Measurements from ENCODE around the gene CAPN11. TPM values are rescaled to one million over a fixed set of nuclear protein-coding genes. Genes with fewer than 3 reads are reported as not detected.

CAPN11 gene
- total and polyA plus RNA-seq, 2 of the 4 experiments (the other 2 are of a cell fraction) = not detected

- ChIA-PET CTCF (no interaction called here), POLR2A (ENCODE audit: unreplicated experiment) (no interaction called here)
- no peak overlapping the region for H2BK15ac ChIP-seq (ENCODE audit: low read depth, low read length)
- H4K91ac ChIP-seq (ENCODE audit: insufficient read depth, low read depth, low read length) = no peak overlapping the region
- H3K9me1 ChIP-seq (ENCODE audit: insufficient read depth, low read length) = 0 out of 2 replicates have a peak, but pooled peaks cover 9% of the 10 kb centered on the region
- no peaks in the 10 kb centered on the region for H3K4me1 ChIP-seq (ENCODE audit: control insufficient read depth, insufficient read depth, low read length)
- H3K36me3 ChIP-seq (ENCODE audit: control insufficient read depth, insufficient read depth, low read length) = no peaks in the 10 kb centered on the region
- peak overlapping the region; percentile 55 for H2AK9ac ChIP-seq (replicated peaks; ENCODE audit: low read depth, low read length, poor library complexity)
- no peak overlapping the region for H3K23ac ChIP-seq (ENCODE audit: low read depth, low read length)
- ATAC-seq (ENCODE audit: low read depth) (no peak), DNase-seq (no peak)
- 0 out of 2 replicates have a peak overlapping the region, but pooled peaks have one; percentile 15 for H2AK5ac ChIP-seq (ENCODE audit: low read depth, low read length)
- no peaks in the 10 kb centered on the region for H3K79me1 ChIP-seq (ENCODE audit: low read depth in 1 of 2, low read length in 2 of 2)
- TF ChIP-seq USF2 (IDR thresholded peaks at IDR 0.05; ENCODE audit: low read depth, low read length) (no peak), NFE2L2 (IDR thresholded peaks at IDR 0.05; ENCODE audit: low read depth, low read length) (no peak), SMC3 (IDR thresholded peaks at IDR 0.05; ENCODE audit: low read depth, low read length) (no peak), CEBPB (IDR thresholded peaks at IDR 0.05; ENCODE audit: low read depth, low read length) (no peak), MAZ (IDR thresholded peaks at IDR 0.05; ENCODE audit: borderline replicate concordance, low read depth, low read length) (no peak), FOS (IDR thresholded peaks at IDR 0.05; ENCODE audit: low read depth, low read length) (no peak), POLR2A (IDR thresholded peaks at IDR 0.05; ENCODE audit: low read depth, low read length) (no peak)
- intact Hi-C loops (cut with micrococcal nuclease) (no loop called here), dilution Hi-C loops (cut with HindIII; ENCODE audit: low sequenced_read_pairs, unreplicated experiment) (no loop called here), in situ Hi-C loops (cut with MboI; ENCODE audit: low sequenced_read_pairs) (no loop called here)
- no peak overlapping the region for H3K56ac ChIP-seq (ENCODE audit: extremely low read depth, insufficient read depth, low read length)
- H3K9ac ChIP-seq (ENCODE audit: low read depth, low read length) = no peak overlapping the region
- no peak overlapping the region for H3K4me2 ChIP-seq (ENCODE audit: low read depth, low read length)
- H3K14ac ChIP-seq (replicated peaks; ENCODE audit: low read depth, low read length) = no peak overlapping the region
- no peak overlapping the region for H3K18ac ChIP-seq (ENCODE audit: low read depth, low read length)
- 0 out of 2 replicates have a peak overlapping the region, but pooled peaks have one; percentile 9 for H2BK20ac ChIP-seq (ENCODE audit: low read depth, low read length)
- no peak overlapping the region for H3K27ac ChIP-seq (ENCODE audit: insufficient read depth, low read length)
- H2BK5ac ChIP-seq (ENCODE audit: low read depth, low read length, poor library complexity, severe bottlenecking) = no peak overlapping the region
- peak overlapping the region; percentile 20 for H3K4ac ChIP-seq (ENCODE audit: low read depth, low read length)
- peak overlapping the region in 1 of 2 experiments; percentile 40; a peak in 2 of 4 replicates for H4K8ac ChIP-seq (ENCODE audit: low read depth in 2 of 2, low read length in 2 of 2)
- H4K5ac ChIP-seq (ENCODE audit: low read depth, low read length) = no peak overlapping the region
- peaks cover 13% of the 10 kb centered on the region for H3K27me3 ChIP-seq (ENCODE audit: control insufficient read depth, insufficient read depth, low read length)
- no peak overlapping the region for H2AFZ ChIP-seq (replicated peaks; ENCODE audit: low read length, poor library complexity)
- no TSS peak for BruUV-seq (replicated peaks)
- H4K20me1 ChIP-seq (ENCODE audit: insufficient read depth, low read length) = no peaks in the 10 kb centered on the region; the same call in 1 of the 2 replicates
- H3K4me3 ChIP-seq (ENCODE audit: insufficient read depth, low read depth, low read length) = no peak overlapping the region
- no peaks in the 10 kb centered on the region for H3K9me3 ChIP-seq (ENCODE audit: control insufficient read depth, insufficient read depth, low read length)
- WGBS, 2 experiments (ENCODE audit: extremely low coverage in 2 of 2, insufficient read length in 1 of 2) = no CpG with 5 or more reads among the region's 7 CpGs
- H2BK120ac ChIP-seq (ENCODE audit: low read depth, low read length) = 0 out of 2 replicates have a peak overlapping the region, but pooled peaks have one; percentile 40
Measured at GRCh38 chr6:44179648-44180047, 21.0 kb downstream of the CAPN11 start.
